Sigmoid colon (tissue), 7 donors: ENCODE results near the gene ABCC9. TPM values are rescaled to one million over a fixed set of nuclear protein-coding genes. Genes with fewer than 3 reads are reported as not detected.

Experiments used
- DNase-seq: peaks from one replicate; pipeline ENCODE4 v3.0.0-alpha.2; 2019
- H3K27ac ChIP-seq, 4 donors: fragments of 200-600 bp; sonication (generic); one replicate each; pipeline ENCODE4 v1.5.1; 2016 to 2019; ENCODE audit warnings: mild to moderate bottlenecking in 1 of 4
- H3K27me3 ChIP-seq, 3 donors: fragments of 200-600 bp; sonication (generic); one replicate each; pipeline ENCODE4 v1.5.1; 2019; ENCODE audit warnings: mild to moderate bottlenecking in 1 of 3
- H3K36me3 ChIP-seq, 4 donors: fragments of 200-600 bp; sonication (generic); one replicate each; pipeline ENCODE4 v1.5.1; 2016 to 2019
- H3K4me1 ChIP-seq, 4 donors: fragments of 200-600 bp; sonication (generic); one replicate each; pipeline ENCODE4 v1.5.1; 2017 to 2019
- H3K4me3 ChIP-seq, 4 donors: fragments of 200-600 bp; sonication (generic); one replicate each; pipeline ENCODE4 v1.5.1; 2017 to 2019; ENCODE audit warnings: mild to moderate bottlenecking in 2 of 4, moderate library complexity in 1 of 4
- H3K9me3 ChIP-seq, 4 donors: fragments of 200-600 bp in 3 of 4; sonication (generic) in 3 of 4; one replicate each; pipeline versions ENCODE4 v1.5.1 to v1.6.1; 2013 to 2019
- EP300 ChIP-seq, 4 donors: sonication (generic); formaldehyde crosslinking; IDR thresholded peaks; one replicate each; pipeline ENCODE4 v1.6.1; 2017; ENCODE audit warnings: antibody characterized with exemption in 4 of 4
- POLR2A ChIP-seq, 2 donors: fragments of 450-650 bp; IDR thresholded peaks; one replicate each; pipeline ENCODE4 v1.6.1; 2016; ENCODE audit warnings: antibody characterized with exemption in 2 of 2, mild to moderate bottlenecking in 2 of 2, moderate library complexity in 2 of 2
- POLR2AphosphoS5 ChIP-seq, 4 donors: sonication (generic); formaldehyde crosslinking; IDR thresholded peaks; one replicate each; pipeline ENCODE4 v1.6.1; 2017; ENCODE audit warnings: antibody characterized with exemption in 4 of 4
- WGBS, 2 donors: extraction: QIAGEN DNeasy Blood & Tissue Kit; methylation state at CpG; one replicate each; pipeline ENCODE4 v1.1.7; 2013; 5-methylcytosine and 5-hydroxymethylcytosine counted together
- intact Hi-C: fragments of 100-400 bp; cut with DNase I; formaldehyde crosslinking; loops from one replicate; pipeline ENCODE4 v1.15.1; 2023
- polyA plus RNA-seq, 3 donors: library from polyadenylated mRNA; stranded (reverse); fragments of 200-250 nt; gene quantifications; one replicate each; pipeline ENCODE4 v1.2.3, GENCODE V29; 2013
- total RNA-seq, 4 donors: library from RNA; depleted of rRNA; stranded (reverse); fragments of >200 nt; gene quantifications; one replicate each; pipeline ENCODE4 v1.1.0, GENCODE V29; 2016
- TF ChIP-seq, protein P1 (sequence below), 4 experiments: fragments of 450-650 bp in 3 of 4; fragments of 200-600 bp in 1 of 4; IDR thresholded peaks; one replicate each; pipeline ENCODE4 v1.5.1; 2016 to 2019; ENCODE audit warnings: antibody characterized with exemption in 4 of 4, mild to moderate bottlenecking in 3 of 4, moderate library complexity in 2 of 4
- donor health status: healthy with polysubstance abuse.
- donor health status: Bipolar disorder and iron deficiency.
- donor health status: healthy.

ABCC9 gene
- total and polyA plus RNA-seq, 7 donors: 0.23 to 39.2 (median 28.2) TPM

GRCh38 chr12:21837847-21838246 is 103.4 kb downstream of the ABCC9 start:
- WGBS, 2 donors: 84 to 90% methylated on average over 2 of the region's 2 CpGs
- Histone ChIP-seq H3K27me3 (no peaks in the 10 kb centered on the region), H3K4me1 (peaks cover 0 to 2% (median 0%) of the 10 kb centered on the region in 4 donors), H3K27ac (no peak overlapping the region), H3K4me3 (no peak overlapping the region), H3K36me3 (peaks cover 0 to 45% (median 0%) of the 10 kb centered on the region in 4 donors), H3K9me3 (no peaks in the 10 kb centered on the region)
- DNase-seq: no peak
- no peak for TF ChIP-seq POLR2A (IDR thresholded peaks at IDR 0.05)
- no peak for TF ChIP-seq EP300 (IDR thresholded peaks at IDR 0.05)
- TF ChIP-seq POLR2AphosphoS5 (IDR thresholded peaks at IDR 0.05): no peak
- TF ChIP-seq, protein P1, sequence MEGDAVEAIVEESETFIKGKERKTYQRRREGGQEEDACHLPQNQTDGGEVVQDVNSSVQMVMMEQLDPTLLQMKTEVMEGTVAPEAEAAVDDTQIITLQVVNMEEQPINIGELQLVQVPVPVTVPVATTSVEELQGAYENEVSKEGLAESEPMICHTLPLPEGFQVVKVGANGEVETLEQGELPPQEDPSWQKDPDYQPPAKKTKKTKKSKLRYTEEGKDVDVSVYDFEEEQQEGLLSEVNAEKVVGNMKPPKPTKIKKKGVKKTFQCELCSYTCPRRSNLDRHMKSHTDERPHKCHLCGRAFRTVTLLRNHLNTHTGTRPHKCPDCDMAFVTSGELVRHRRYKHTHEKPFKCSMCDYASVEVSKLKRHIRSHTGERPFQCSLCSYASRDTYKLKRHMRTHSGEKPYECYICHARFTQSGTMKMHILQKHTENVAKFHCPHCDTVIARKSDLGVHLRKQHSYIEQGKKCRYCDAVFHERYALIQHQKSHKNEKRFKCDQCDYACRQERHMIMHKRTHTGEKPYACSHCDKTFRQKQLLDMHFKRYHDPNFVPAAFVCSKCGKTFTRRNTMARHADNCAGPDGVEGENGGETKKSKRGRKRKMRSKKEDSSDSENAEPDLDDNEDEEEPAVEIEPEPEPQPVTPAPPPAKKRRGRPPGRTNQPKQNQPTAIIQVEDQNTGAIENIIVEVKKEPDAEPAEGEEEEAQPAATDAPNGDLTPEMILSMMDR (IDR thresholded peaks at IDR 0.05): no peak
- intact Hi-C loops: loop anchor here (10.0 kb wide), 1 partner anchor 133 kb away; no protein-coding TSS in a partner anchor

DNA sequence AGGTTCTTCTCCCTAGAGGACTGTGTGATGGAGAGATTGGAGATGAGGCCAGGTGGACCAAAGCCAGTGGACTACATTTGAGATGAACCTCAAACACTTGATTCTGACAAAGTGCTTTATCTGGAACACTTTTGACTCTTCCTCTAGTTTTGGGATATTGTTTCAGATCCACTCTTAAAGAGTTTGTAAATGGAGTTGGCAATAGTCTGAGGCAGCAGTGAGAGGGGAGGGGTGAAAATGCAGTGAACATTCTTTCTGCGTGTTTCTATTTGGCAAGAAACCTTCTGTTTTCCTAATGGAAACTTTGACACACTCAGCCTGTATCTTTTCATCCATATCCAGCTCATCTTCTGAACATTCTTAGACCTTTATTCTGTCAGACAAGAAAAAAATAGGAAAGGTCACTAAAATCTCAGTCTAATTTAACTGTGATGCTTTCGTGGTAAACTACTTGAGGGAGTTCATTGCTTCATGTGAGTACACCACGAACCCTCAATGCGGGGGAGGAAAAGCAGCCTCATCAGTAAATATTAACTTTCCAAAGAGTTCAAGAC is 109.4 kb downstream of the ABCC9 start:
- Histone ChIP-seq H3K4me3 (no peak overlapping the region), H3K9me3 (no peaks in the 10 kb centered on the region), H3K27me3 (no peaks in the 10 kb centered on the region), H3K36me3 (peaks cover 0 to 12% (median 0%) of the 10 kb centered on the region in 4 donors), H3K4me1 (peaks cover 0 to 53% (median 28%) of the 10 kb centered on the region in 4 donors), H3K27ac (peak overlapping the region; percentile 59 to 74 (median 68))
- intact Hi-C loops: loop anchor here (10.0 kb wide), 1 partner anchor 127 kb away; no protein-coding TSS in a partner anchor
- DNase-seq: peak; percentile 89
- WGBS, 2 donors: 62 to 89% methylated on average over 4 of the region's 4 CpGs
- TF ChIP-seq, protein P1 (IDR thresholded peaks at IDR 0.05): no peak
- TF ChIP-seq EP300 (IDR thresholded peaks at IDR 0.05) (peak in 1 of 4 donors; percentile 54), POLR2A (IDR thresholded peaks at IDR 0.05) (no peak), POLR2AphosphoS5 (IDR thresholded peaks at IDR 0.05) (peak; percentile 57 to 84 (median 74))

- peak; percentile 83 for DNase-seq
- Histone ChIP-seq H3K4me3 (no peak overlapping the region), H3K4me1 (peaks cover 0 to 56% (median 31%) of the 10 kb centered on the region in 4 donors), H3K27me3 (no peaks in the 10 kb centered on the region), H3K36me3 (no peaks in the 10 kb centered on the region), H3K27ac (peak overlapping the region; percentile 39 to 80 (median 74)), H3K9me3 (no peaks in the 10 kb centered on the region)
- 81 to 89% methylated on average over 8 of the region's 8 CpGs for WGBS, 2 donors
- intact Hi-C loops: loop anchor here (5.0 kb wide), 3 partner anchors 56 to 114 kb away; partner anchors contain the start of genes ABCC9 and KCNJ8
- TF ChIP-seq POLR2AphosphoS5 (IDR thresholded peaks at IDR 0.05): peak; percentile 35 to 69 (median 68)
- peak; percentile 5 to 78 (median 46) for TF ChIP-seq EP300 (IDR thresholded peaks at IDR 0.05)
- TF ChIP-seq POLR2A (IDR thresholded peaks at IDR 0.05): no peak
- TF ChIP-seq, protein P1 (IDR thresholded peaks at IDR 0.05): no peak
Observed at GRCh38 chr12:21828779-21829178, 112.4 kb downstream of the ABCC9 start.

- TF ChIP-seq POLR2AphosphoS5 (IDR thresholded peaks at IDR 0.05) (peak; percentile 21 to 40 (median 34)), EP300 (IDR thresholded peaks at IDR 0.05) (peak in 1 of 4 donors; percentile 11)
- TF ChIP-seq, protein P1 (IDR thresholded peaks at IDR 0.05): no peak
- no peak for DNase-seq
- Histone ChIP-seq H3K9me3 (no peaks in the 10 kb centered on the region), H3K27me3 (no peaks in the 10 kb centered on the region), H3K4me3 (no peak overlapping the region), H3K4me1 (peaks cover 0 to 56% (median 31%) of the 10 kb centered on the region in 4 donors), H3K36me3 (no peaks in the 10 kb centered on the region), H3K27ac (peak overlapping the region; percentile 39 to 80 (median 74))
- WGBS, 2 donors: 88 to 94% methylated on average over 4 of the region's 4 CpGs
- intact Hi-C loops: loop anchor here (5.0 kb wide), 3 partner anchors 56 to 114 kb away; partner anchors contain the start of genes ABCC9 and KCNJ8
Observed at GRCh38 chr12:21828136-21828775, 113.0 kb downstream of the ABCC9 start.
